GM10266 (cell line): Measurements from ENCODE around the gene CSTA.
"Not testable (repeated sequence)": the region's sequence is repeated elsewhere in the genome, so short reads cannot be mapped to it uniquely, and the experiment has no call there.

Experiments
- DNase-seq: peaks from one replicate; pipeline ENCODE4 v3.0.0; 2012; ENCODE audit errors: extremely low spot score
- CTCF ChIP-seq: IDR thresholded peaks from 2 replicates; pipeline ENCODE4 v1.5.1; 2012; ENCODE audit warnings: mild to moderate bottlenecking, low read depth; ENCODE audit not compliant: control insufficient read depth, insufficient read depth; ENCODE audit errors: missing control alignments

CSTA gene

GRCh38 chr3:122358703-122359032 lies 33.6 kb downstream of the CSTA start:
- TF ChIP-seq CTCF = no peak
- no peak for DNase-seq

- no peak for TF ChIP-seq CTCF
- no peak for DNase-seq
These were observed 37.0 kb downstream of the CSTA start for GRCh38 chr3:122362026-122362425.

- DNase-seq = no peak
- TF ChIP-seq CTCF = no peak
These were observed 39.4 kb downstream of the CSTA start for GRCh38 chr3:122364490-122364889.

GRCh38 chr3:122365073-122365472 lies 40.0 kb downstream of the CSTA start:
- TF ChIP-seq CTCF = no peak
- no peak for DNase-seq

- not testable (repeated sequence) for DNase-seq
These were observed 40.7 kb downstream of the CSTA start for GRCh38 chr3:122365582-122366378.

GRCh38 chr3:122366379-122366749 lies 41.3 kb downstream of the CSTA start:
- no peak for TF ChIP-seq CTCF
- no peak for DNase-seq

- DNase-seq = no peak
- no peak for TF ChIP-seq CTCF
These were observed 49.0 kb downstream of the CSTA start for GRCh38 chr3:122374034-122374433.

GRCh38 chr3:122377975-122378374 lies 52.9 kb downstream of the CSTA start:
- no peak for DNase-seq
- TF ChIP-seq CTCF = no peak
